ENCODE measurements around the gene ARHGAP12. TPM values are rescaled to one million over a fixed set of nuclear protein-coding genes. Genes with fewer than 3 reads are reported as not detected.

ARHGAP12 gene
- total RNA-seq, 8 experiments from 2014 or later: 20.9 to 50.3 (median 29.7) TPM

GRCh38 chr10:31808258-31809218 is 120.1 kb downstream of the ARHGAP12 start:
- H3K4me3 ChIP-seq: no peak overlapping the region
- in situ Hi-C loops (cut with MboI; ENCODE audit: low pct_unique_long_range_greater_than_20kb in 2 of 9, low sequenced_read_pairs in 9 of 9, unreplicated experiment in 9 of 9): loop anchor here in 8 of 9 experiments (25.0 kb wide), 4 partner anchors 471 to 1071 kb away; no protein-coding TSS in a partner anchor
- H3K27ac ChIP-seq: no peak overlapping the region
- ATAC-seq (replicated peaks in 6 of 8): peak; percentile 57 to 83 (median 68)
- peaks cover 2 to 3% of the 10 kb centered on the region in 2 donors for H3K4me1 ChIP-seq (replicated peaks in 1 of 2)
- WGBS, 10 experiments: 5 to 92% (median 71%) methylated on average over 2 to 6 of the region's 6 CpGs; no CpG with 5 or more reads in 1 of the 10 experiments

- in situ Hi-C loops (cut with MboI; ENCODE audit: low pct_unique_long_range_greater_than_20kb in 2 of 9, low sequenced_read_pairs in 9 of 9, unreplicated experiment in 9 of 9): loop anchor here in 8 of 9 experiments (25.0 kb wide), 4 partner anchors 467 to 1067 kb away; no protein-coding TSS in a partner anchor
- ATAC-seq (replicated peaks in 6 of 8): no peak
Measured at GRCh38 chr10:31804352-31804810, 124.2 kb downstream of the ARHGAP12 start.

GRCh38 chr10:31803606-31804351 is 124.9 kb downstream of the ARHGAP12 start:
- Histone ChIP-seq H3K4me1 (replicated peaks in 1 of 2) (peaks cover 2 to 3% of the 10 kb centered on the region in 2 donors), H3K27ac (no peak overlapping the region), H3K4me3 (no peak overlapping the region)
- in situ Hi-C loops (cut with MboI; ENCODE audit: low pct_unique_long_range_greater_than_20kb in 2 of 9, low sequenced_read_pairs in 9 of 9, unreplicated experiment in 9 of 9): loop anchor here in 8 of 9 experiments (25.0 kb wide), 4 partner anchors 466 to 1066 kb away; no protein-coding TSS in a partner anchor
- WGBS, 10 experiments: 40 to 100% (median 66%) methylated on average over 1 to 7 of the region's 8 CpGs
- peak; percentile 30 to 90 (median 79) for ATAC-seq (replicated peaks in 6 of 8)

More at GRCh38 chr10:31804352-31804810, 124.2 kb downstream of the ARHGAP12 start:
- Histone ChIP-seq H3K27ac (no peak overlapping the region), H3K4me3 (no peak overlapping the region), H3K4me1 (replicated peaks in 1 of 2) (peaks cover 2 to 3% of the 10 kb centered on the region in 2 donors)
- WGBS, 10 experiments: 21 to 100% (median 89%) methylated on average over 1 to 7 of the region's 7 CpGs; no CpG with 5 or more reads in 1 of the 10 experiments

GRCh38 chr10:31799181-31799580 is 129.4 kb downstream of the ARHGAP12 start:
- no peaks in the 10 kb centered on the region for H3K4me1 ChIP-seq (replicated peaks in 1 of 2)
- no peak for ATAC-seq (replicated peaks in 6 of 8)
- H3K4me3 ChIP-seq: no peak overlapping the region
- in situ Hi-C loops (cut with MboI; ENCODE audit: low pct_unique_long_range_greater_than_20kb in 2 of 9, low sequenced_read_pairs in 9 of 9, unreplicated experiment in 9 of 9): no loop called here
- H3K27ac ChIP-seq: no peak overlapping the region
- WGBS, 10 experiments: 74 to 100% (median 100%) methylated on average over 1 to 2 of the region's 2 CpGs; no CpG with 5 or more reads in 1 of the 10 experiments

GRCh38 chr10:31792745-31793144 is 135.9 kb downstream of the ARHGAP12 start:
- no peak for ATAC-seq (replicated peaks in 6 of 8)
- 75 to 100% (median 92%) methylated on average over 1 of the region's 1 CpG; no CpG with 5 or more reads in 1 of the 10 experiments for WGBS, 10 experiments
- Histone ChIP-seq H3K27ac (no peak overlapping the region), H3K4me3 (no peak overlapping the region), H3K4me1 (replicated peaks in 1 of 2) (no peaks in the 10 kb centered on the region)
- in situ Hi-C loops (cut with MboI; ENCODE audit: low pct_unique_long_range_greater_than_20kb in 2 of 9, low sequenced_read_pairs in 9 of 9, unreplicated experiment in 9 of 9): no loop called here

GRCh38 chr10:31789555-31789954 is 139.1 kb downstream of the ARHGAP12 start:
- in situ Hi-C loops (cut with MboI; ENCODE audit: low pct_unique_long_range_greater_than_20kb in 2 of 9, low sequenced_read_pairs in 9 of 9, unreplicated experiment in 9 of 9): no loop called here

GRCh38 chr10:31782701-31783100 is 145.9 kb downstream of the ARHGAP12 start:
- WGBS, 10 experiments: 14 to 72% (median 55%) methylated on average over 1 to 2 of the region's 2 CpGs; no CpG with 5 or more reads in 2 of the 10 experiments
- in situ Hi-C loops (cut with MboI; ENCODE audit: low pct_unique_long_range_greater_than_20kb in 2 of 9, low sequenced_read_pairs in 9 of 9, unreplicated experiment in 9 of 9): no loop called here
- Histone ChIP-seq H3K4me3 (no peak overlapping the region), H3K27ac (no peak overlapping the region), H3K4me1 (replicated peaks in 1 of 2) (no peaks in the 10 kb centered on the region)
- no peak for ATAC-seq (replicated peaks in 6 of 8)

More at GRCh38 chr10:31789555-31789954, 139.1 kb downstream of the ARHGAP12 start:
- no peaks in the 10 kb centered on the region for H3K4me1 ChIP-seq (replicated peaks in 1 of 2)
- WGBS, 10 experiments: 50 to 100% (median 100%) methylated on average over 1 of the region's 1 CpG; no CpG with 5 or more reads in 1 of the 10 experiments
- ATAC-seq (replicated peaks in 6 of 8): no peak
- H3K4me3 ChIP-seq: no peak overlapping the region
- no peak overlapping the region for H3K27ac ChIP-seq

- Histone ChIP-seq H3K27ac (no peak overlapping the region), H3K4me1 (replicated peaks in 1 of 2) (no peaks in the 10 kb centered on the region), H3K4me3 (no peak overlapping the region)
- ATAC-seq (replicated peaks in 6 of 8): no peak
- in situ Hi-C loops (cut with MboI; ENCODE audit: low pct_unique_long_range_greater_than_20kb in 2 of 9, low sequenced_read_pairs in 9 of 9, unreplicated experiment in 9 of 9): no loop called here
- WGBS, 10 experiments: 43 to 100% (median 100%) methylated on average over 1 to 2 of the region's 2 CpGs; no CpG with 5 or more reads in 1 of the 10 experiments
Measured at GRCh38 chr10:31780717-31781116, 147.9 kb downstream of the ARHGAP12 start.

- 60 to 100% (median 100%) methylated on average over 1 of the region's 3 CpGs; no CpG with 5 or more reads in 7 of the 10 experiments for WGBS, 10 experiments
- no peak for ATAC-seq (replicated peaks in 6 of 8)
- in situ Hi-C loops (cut with MboI; ENCODE audit: low pct_unique_long_range_greater_than_20kb in 2 of 9, low sequenced_read_pairs in 9 of 9, unreplicated experiment in 9 of 9): no loop called here
Measured at GRCh38 chr10:31778627-31779026, 150.0 kb downstream of the ARHGAP12 start.

GRCh38 chr10:31776159-31776558 is 152.5 kb downstream of the ARHGAP12 start:
- WGBS, 10 experiments: 67 to 100% (median 92%) methylated on average over 2 to 5 of the region's 5 CpGs; no CpG with 5 or more reads in 2 of the 10 experiments

More at GRCh38 chr10:31778627-31779026, 150.0 kb downstream of the ARHGAP12 start:
- no peak overlapping the region for H3K27ac ChIP-seq
- peaks cover 19 to 20% of the 10 kb centered on the region in 2 donors for H3K4me1 ChIP-seq (replicated peaks in 1 of 2)
- no peak overlapping the region for H3K4me3 ChIP-seq

GRCh38 chr10:31774928-31775650 is 153.5 kb downstream of the ARHGAP12 start:
- Histone ChIP-seq H3K4me1 (replicated peaks in 1 of 2) (peaks cover 19 to 24% of the 10 kb centered on the region in 2 donors), H3K27ac (peak overlapping the region; percentile 80 to 87), H3K4me3 (no peak overlapping the region)
- in situ Hi-C loops (cut with MboI; ENCODE audit: low pct_unique_long_range_greater_than_20kb in 2 of 9, low sequenced_read_pairs in 9 of 9, unreplicated experiment in 9 of 9): no loop called here
- whole genome bisulfite sequencing, 10 experiments: 38 to 95% (median 70%) methylated on average over 1 to 9 of the region's 12 CpGs; no CpG with 5 or more reads in 3 of the 10 experiments
- peak in 5 of 8 experiments; percentile 53 to 71 (median 67) for ATAC-seq (replicated peaks in 6 of 8)

More at GRCh38 chr10:31776159-31776558, 152.5 kb downstream of the ARHGAP12 start:
- ATAC-seq (replicated peaks in 6 of 8): no peak
- H3K4me3 ChIP-seq: no peak overlapping the region
- H3K4me1 ChIP-seq (replicated peaks in 1 of 2): peaks cover 19 to 24% of the 10 kb centered on the region in 2 donors
- no peak overlapping the region for H3K27ac ChIP-seq
- in situ Hi-C loops (cut with MboI; ENCODE audit: low pct_unique_long_range_greater_than_20kb in 2 of 9, low sequenced_read_pairs in 9 of 9, unreplicated experiment in 9 of 9): no loop called here
